Activated T-helper 1 cell treated with anti-CD3 and anti-CD28 coated beads, Interleukin-12 subunit alpha, Interleukin-12 subunit beta, Interleukin-2, Interleukin-4 antibody, amounts not matched to agents 30 ng/mL and 10 ng/mL and 1 ng/mL, durations not matched to agents 14 hours and 24 hours and 36 hours (primary cell): Measurements from ENCODE around the gene EPB41L1. TPM values are rescaled to one million over a fixed set of nuclear protein-coding genes. Genes with fewer than 3 reads are reported as not detected.

Source experiments
- DNase-seq: peaks from one replicate; pipeline ENCODE4 v3.0.0; 2021; ENCODE audit warnings: low spot score
- H3K27ac Mint-ChIP-seq: one replicate; pipeline ENCODE4 v1.8.0; 2021; ENCODE audit warnings: mild to moderate bottlenecking, mixed read lengths
- H3K27me3 Mint-ChIP-seq: one replicate; pipeline ENCODE4 v1.8.0; 2022; ENCODE audit warnings: mild to moderate bottlenecking, moderate library complexity, mixed read lengths; ENCODE audit not compliant: insufficient read depth
- H3K36me3 Mint-ChIP-seq: one replicate; pipeline ENCODE4 v1.8.0; 2021; ENCODE audit warnings: low read depth, mixed read lengths
- H3K4me1 Mint-ChIP-seq: one replicate; pipeline ENCODE4 v1.8.0; 2021; ENCODE audit warnings: low read depth, mixed read lengths
- H3K4me3 Mint-ChIP-seq: one replicate; pipeline ENCODE4 v1.8.0; 2021; ENCODE audit warnings: mild to moderate bottlenecking, moderate library complexity, mixed read lengths
- H3K9me3 Mint-ChIP-seq: one replicate; pipeline ENCODE4 v1.8.0; 2021; ENCODE audit warnings: mixed read lengths
- intact Hi-C: fragments of 100-400 bp; cut with micrococcal nuclease; formaldehyde crosslinking; loops from one replicate; pipeline ENCODE4 v1.15.1; 2024
- total RNA-seq: library from RNA; stranded (reverse); gene quantifications from 2 replicates; pipeline ENCODE4 v1.2.3, GENCODE V29; 2022

Gene EPB41L1
- total RNA-seq, 1 donor from 2014 or later, result 0.23 TPM

DNA sequence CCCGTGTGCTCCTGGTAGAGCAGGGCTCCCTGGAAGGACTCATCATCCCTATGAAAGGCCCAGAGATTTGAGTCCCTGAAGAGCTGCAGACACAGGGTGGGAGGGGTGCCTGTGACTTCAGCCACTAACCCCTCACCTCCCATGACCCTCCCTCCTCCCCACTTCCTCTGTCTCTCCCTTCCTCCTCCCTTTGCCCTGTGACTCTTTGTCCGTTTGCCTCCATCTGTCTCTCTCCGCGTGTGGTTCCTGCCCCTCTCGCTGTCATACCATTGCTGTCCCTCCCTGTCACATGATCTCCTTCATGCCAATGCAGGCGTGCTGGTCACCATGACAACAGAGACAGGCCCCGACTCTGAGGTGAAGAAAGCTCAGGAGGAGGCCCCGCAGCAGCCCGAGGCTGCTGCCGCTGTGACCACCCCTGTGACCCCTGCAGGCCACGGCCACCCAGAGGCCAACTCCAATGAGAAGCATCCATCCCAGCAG is 19.0 kb downstream of the EPB41L1 start:
- DNase-seq, result no peak
- peaks cover 4% of the 10 kb centered on the region for H3K27me3 Mint-ChIP-seq

DNA sequence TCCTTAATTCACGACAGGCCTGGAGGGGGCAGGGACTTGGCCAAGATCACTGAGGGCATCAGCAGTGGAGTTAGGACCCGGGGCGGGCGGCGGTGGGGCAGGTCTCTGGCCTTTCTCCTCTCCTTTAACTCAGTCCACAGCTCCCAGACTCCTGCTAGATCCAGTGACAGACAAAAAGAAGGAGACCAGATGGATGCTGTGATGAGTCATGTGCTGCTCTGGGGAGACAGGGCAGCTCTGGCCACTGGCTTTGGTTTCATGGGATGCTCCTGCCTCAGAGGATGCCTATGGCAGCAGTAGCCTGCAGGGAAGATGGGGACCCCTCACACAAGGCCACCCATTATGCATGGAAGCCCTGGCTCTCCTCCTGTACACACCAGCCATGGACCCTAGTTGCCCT is 20.5 kb downstream of the EPB41L1 start:
- intact Hi-C loops, result no loop called here
- Mint-ChIP-seq H3K4me1 (no peaks in the 10 kb centered on the region), H3K27ac (no peak overlapping the region), H3K36me3 (no peaks in the 10 kb centered on the region), H3K9me3 (no peaks in the 10 kb centered on the region), H3K4me3 (no peak overlapping the region), H3K27me3 (peaks cover 4% of the 10 kb centered on the region)
- DNase-seq, result no peak

More for the DNA sequence above, 19.0 kb downstream of the EPB41L1 start:
- intact Hi-C loops, result no loop called here
- no peaks in the 10 kb centered on the region for H3K4me1 Mint-ChIP-seq
- H3K9me3 Mint-ChIP-seq, result no peaks in the 10 kb centered on the region
- no peak overlapping the region for H3K27ac Mint-ChIP-seq
- H3K4me3 Mint-ChIP-seq, result no peak overlapping the region
- no peaks in the 10 kb centered on the region for H3K36me3 Mint-ChIP-seq

DNA sequence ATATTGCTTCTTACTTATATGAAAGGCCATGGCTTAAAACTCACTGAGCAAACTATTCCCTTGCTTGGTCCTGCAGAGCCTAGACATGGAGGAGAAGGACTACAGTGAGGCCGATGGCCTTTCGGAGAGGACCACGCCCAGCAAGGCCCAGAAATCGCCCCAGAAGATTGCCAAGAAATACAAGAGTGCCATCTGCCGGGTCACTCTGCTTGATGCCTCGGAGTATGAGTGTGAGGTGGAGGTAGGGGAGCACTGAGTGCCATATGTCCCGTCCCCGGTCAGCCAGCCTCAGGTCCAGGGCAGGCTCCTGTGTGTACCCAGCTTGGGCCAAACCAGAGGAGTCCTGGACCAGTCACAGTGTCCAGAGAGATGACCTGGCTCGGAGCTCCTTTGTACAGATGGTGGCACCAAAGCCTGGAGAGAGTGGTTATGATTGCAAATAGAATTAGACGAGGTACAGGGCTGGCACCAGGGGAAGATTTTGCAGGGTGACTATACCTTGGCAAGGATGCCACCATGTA is 21.0 kb downstream of the EPB41L1 start:
- Mint-ChIP-seq H3K4me3 (no peak overlapping the region), H3K27me3 (peaks cover 4% of the 10 kb centered on the region), H3K4me1 (no peaks in the 10 kb centered on the region), H3K36me3 (no peaks in the 10 kb centered on the region), H3K9me3 (no peaks in the 10 kb centered on the region), H3K27ac (no peak overlapping the region)
- intact Hi-C loops, result no loop called here
- no peak for DNase-seq

DNA sequence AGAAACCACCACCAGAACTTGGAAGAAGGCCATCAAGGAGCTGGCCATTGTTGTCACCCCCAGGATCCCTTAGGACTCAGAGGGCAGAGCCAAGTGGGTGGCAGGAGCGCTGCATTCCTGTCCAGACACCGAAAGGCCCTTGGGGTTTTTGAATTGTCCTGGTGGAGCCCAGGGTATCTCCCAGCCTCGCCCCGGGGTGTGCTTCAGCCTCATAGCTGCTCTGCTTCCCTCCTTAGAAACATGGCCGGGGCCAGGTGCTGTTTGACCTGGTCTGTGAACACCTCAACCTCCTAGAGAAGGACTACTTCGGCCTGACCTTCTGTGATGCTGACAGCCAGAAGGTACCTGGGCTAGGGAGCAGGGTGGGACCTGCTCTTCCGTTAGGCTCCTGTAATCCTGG is 23.2 kb downstream of the EPB41L1 start:
- H3K27ac Mint-ChIP-seq, result no peak overlapping the region
- no peaks in the 10 kb centered on the region for H3K4me1 Mint-ChIP-seq
- peaks cover 4% of the 10 kb centered on the region for H3K27me3 Mint-ChIP-seq
- no peak overlapping the region for H3K4me3 Mint-ChIP-seq
- intact Hi-C loops, result no loop called here
- H3K36me3 Mint-ChIP-seq, result no peaks in the 10 kb centered on the region
- no peak for DNase-seq
- H3K9me3 Mint-ChIP-seq, result no peaks in the 10 kb centered on the region

DNA sequence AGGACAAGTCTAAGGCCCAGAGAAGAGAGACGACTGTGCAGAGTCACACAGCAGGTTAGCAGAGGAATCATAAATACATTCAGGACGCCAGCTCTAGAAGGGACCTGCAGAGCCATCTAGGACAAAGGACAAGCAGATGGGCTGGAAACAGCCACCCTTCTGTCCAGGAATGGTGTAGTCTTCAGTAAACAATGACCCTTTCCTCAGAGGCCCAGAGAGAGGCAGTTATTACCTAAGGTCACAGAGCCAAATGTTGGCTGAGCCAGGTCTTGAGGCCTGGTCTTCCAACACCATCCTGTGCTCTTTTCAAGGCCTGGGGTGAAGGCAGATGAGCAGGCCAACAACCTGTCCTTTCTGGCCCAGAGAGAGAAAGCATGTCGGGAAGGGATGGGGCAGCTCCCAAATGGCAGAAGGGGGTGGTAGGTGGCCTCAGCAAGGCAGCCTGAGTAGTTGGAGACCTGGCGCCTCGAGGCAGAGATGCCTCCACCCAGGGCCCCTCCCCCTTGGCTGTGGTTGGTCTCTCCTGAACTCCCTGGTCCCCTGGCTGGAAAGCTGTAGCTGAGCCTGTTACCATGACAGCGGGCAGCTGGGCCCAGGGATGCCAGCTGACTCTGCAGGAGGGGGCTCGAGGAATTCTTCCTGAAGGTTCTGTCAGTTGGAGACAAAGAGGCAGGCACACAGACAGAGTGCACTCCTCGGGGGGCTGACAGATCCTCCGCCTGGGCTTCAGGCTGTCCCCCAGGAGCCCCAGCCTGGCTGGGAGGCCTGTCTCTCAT is 24.8 kb downstream of the EPB41L1 start:
- H3K36me3 Mint-ChIP-seq, result no peaks in the 10 kb centered on the region
- intact Hi-C loops, result no loop called here
- H3K27ac Mint-ChIP-seq, result no peak overlapping the region
- no peak for DNase-seq
- no peak overlapping the region for H3K4me3 Mint-ChIP-seq
- H3K9me3 Mint-ChIP-seq, result no peaks in the 10 kb centered on the region
- no peaks in the 10 kb centered on the region for H3K27me3 Mint-ChIP-seq
- H3K4me1 Mint-ChIP-seq, result no peaks in the 10 kb centered on the region

DNA sequence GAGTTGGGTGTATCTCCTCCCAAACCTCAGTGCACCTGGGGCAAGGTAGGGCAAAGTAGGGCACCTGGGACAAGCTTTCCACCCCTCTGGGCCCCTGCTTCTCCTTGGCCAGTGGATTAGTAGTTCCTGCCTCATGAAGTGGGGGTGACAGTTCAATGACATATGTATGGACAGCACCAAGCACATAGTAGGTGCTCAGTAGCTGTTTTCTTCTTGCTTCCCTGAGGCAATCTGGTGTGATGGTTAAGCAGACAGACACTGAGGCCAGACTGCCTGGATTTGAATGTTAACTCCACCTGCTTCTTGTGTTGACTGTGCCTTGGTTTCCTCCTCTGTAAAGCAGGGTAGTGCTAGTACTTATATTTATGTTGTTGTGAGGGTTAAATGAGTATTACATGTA is 25.8 kb downstream of the EPB41L1 start:
- H3K4me1 Mint-ChIP-seq, result no peaks in the 10 kb centered on the region
- H3K36me3 Mint-ChIP-seq, result no peaks in the 10 kb centered on the region
- H3K4me3 Mint-ChIP-seq, result no peak overlapping the region
- DNase-seq, result no peak
- H3K9me3 Mint-ChIP-seq, result no peaks in the 10 kb centered on the region
- no peaks in the 10 kb centered on the region for H3K27me3 Mint-ChIP-seq
- intact Hi-C loops, result no loop called here
- no peak overlapping the region for H3K27ac Mint-ChIP-seq

DNA sequence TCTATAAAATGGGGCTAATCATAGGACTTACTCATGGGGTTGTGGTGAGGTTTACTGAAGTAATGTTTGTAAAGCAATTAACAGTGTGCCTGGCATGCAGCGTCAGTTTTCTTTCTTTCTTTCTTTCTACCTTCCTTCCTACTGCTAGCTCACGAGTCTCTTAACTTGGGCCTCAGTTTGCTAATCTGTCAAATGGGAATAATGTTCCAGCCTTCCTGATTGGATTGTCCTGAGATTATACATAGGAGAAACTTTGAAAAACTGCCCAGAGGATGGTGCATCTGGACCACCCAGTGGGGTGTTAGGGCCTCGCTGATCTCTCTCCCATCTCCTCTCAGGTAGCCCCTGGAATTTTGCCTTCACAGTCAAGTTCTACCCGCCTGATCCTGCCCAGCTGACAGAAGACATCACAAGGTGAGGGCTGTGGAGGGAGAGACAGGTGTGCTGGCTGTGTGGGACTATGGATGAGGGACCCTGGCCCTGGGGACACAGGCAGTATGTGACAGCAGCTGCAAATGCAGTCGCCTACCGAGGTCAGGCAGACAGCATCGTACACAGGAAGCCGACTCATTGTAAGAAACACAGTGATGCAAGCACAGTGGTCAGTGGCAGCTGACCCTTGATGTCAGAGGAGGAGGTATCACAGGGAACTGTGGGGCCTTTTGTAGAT is 27.5 kb downstream of the EPB41L1 start:
- no peak overlapping the region for H3K27ac Mint-ChIP-seq
- H3K9me3 Mint-ChIP-seq, result no peaks in the 10 kb centered on the region
- DNase-seq, result no peak
- no peaks in the 10 kb centered on the region for H3K4me1 Mint-ChIP-seq
- H3K4me3 Mint-ChIP-seq, result no peak overlapping the region
- no peaks in the 10 kb centered on the region for H3K27me3 Mint-ChIP-seq
- intact Hi-C loops, result no loop called here
- no peaks in the 10 kb centered on the region for H3K36me3 Mint-ChIP-seq

DNA sequence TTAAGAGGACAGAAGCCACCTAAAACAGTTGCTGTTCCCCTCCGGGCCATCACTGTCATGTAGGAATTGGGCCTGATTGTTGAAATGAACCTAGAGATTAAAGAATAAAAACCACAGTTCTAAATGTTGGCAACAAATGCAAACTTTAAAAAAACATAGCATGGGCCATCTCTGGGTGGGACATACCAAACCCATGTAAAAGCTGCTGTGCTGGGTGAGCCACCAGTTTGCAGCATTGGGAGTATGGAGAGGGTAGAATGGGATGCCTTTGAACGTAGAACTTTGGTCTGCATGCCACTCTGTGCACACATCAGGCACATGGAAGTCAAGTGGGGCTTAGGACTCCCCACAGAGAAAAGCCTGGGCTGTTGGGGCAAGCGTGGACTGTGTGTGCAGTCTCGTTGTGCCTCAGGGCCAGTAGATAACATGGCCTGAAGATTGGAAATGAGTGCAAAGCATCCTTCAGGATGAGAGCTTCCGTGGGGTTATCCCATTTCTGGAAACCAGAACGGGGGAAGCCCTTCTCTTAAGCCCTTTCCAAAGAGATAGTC is 28.1 kb downstream of the EPB41L1 start:
- Mint-ChIP-seq H3K36me3 (no peaks in the 10 kb centered on the region), H3K9me3 (no peaks in the 10 kb centered on the region), H3K4me3 (no peak overlapping the region), H3K4me1 (no peaks in the 10 kb centered on the region), H3K27ac (no peak overlapping the region), H3K27me3 (no peaks in the 10 kb centered on the region)
- intact Hi-C loops, result no loop called here
- no peak for DNase-seq

DNA sequence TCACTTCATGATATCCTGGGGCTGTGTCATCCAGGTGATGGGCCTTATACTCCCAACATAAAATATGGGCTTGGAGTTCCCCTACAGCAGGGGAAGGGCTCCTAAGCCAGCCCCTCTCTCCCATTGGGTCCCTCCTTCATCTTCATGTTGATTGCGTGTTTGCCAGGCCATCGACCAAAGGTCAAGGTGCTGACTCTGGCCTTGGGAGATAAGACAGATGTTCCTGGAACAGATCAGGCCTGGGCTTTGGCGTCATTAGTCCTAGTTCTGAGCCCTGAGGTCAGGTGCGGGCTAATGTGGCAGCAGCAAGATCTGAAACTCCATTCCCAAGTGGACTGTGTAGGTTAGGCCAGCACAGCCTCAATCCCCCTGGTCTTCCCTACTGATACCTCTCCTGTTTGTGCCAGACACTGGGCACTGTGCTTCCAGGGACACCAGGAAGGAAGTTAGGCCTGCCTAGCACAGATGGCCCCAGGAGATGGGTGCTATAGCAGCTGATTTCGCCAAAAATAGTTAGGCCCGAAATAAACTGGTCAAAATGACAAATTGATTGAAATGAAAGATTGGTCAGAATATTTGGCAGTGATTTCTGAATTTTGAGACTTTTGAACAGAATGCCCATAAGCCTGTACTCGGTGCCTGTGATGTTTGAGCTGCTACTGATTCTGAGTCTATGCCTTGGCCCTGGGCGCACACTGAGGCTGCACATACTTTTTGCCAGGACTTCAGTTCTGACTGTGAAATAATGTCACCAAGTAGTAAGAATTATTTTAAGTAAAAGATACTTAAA is 28.8 kb downstream of the EPB41L1 start:
- Mint-ChIP-seq H3K27me3 (no peaks in the 10 kb centered on the region), H3K36me3 (no peaks in the 10 kb centered on the region), H3K9me3 (no peaks in the 10 kb centered on the region), H3K4me3 (no peak overlapping the region), H3K27ac (no peak overlapping the region), H3K4me1 (no peaks in the 10 kb centered on the region)
- intact Hi-C loops, result no loop called here
- DNase-seq, result no peak

DNA sequence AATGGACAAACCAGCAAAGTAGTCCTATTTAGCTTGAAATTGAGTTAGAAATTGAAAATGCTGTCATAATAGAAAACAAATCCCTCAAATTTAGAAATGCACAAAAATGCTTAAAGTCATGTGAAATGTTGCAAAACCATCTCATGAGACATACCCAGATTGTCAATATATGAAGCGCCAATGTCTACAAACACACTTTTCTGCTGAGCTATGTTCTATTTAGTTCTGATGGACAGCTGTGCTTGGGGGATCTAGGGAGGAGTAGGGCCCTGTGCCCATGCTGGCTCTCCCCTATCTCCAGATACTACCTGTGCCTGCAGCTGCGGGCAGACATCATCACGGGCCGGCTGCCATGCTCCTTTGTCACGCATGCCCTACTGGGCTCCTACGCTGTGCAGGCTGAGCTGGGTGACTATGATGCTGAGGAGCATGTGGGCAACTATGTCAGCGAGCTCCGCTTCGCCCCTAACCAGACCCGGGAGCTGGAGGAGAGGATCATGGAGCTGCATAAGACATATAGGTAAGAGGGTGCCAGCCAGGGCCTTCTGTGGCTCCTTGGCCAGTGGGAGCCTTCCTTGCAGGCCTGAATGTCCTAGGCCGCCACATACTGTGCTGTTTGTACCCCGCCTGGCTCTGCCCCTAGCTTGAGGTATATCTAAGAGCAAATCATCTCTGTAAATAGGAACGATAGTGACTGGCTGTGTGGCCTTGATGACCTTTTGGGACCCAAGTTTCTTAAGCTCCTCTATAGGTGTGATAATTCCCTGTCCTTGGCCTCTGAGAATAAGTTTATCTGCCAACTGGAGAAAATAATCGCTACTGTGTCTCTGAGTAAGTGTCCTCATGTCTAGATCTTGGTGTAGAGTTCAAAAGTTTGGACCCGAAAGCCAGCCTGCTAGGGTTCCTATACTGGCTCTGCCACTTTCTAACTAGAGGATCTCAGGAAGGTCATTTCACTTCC is 30.6 kb downstream of the EPB41L1 start:
- H3K27ac Mint-ChIP-seq, result no peak overlapping the region

DNA sequence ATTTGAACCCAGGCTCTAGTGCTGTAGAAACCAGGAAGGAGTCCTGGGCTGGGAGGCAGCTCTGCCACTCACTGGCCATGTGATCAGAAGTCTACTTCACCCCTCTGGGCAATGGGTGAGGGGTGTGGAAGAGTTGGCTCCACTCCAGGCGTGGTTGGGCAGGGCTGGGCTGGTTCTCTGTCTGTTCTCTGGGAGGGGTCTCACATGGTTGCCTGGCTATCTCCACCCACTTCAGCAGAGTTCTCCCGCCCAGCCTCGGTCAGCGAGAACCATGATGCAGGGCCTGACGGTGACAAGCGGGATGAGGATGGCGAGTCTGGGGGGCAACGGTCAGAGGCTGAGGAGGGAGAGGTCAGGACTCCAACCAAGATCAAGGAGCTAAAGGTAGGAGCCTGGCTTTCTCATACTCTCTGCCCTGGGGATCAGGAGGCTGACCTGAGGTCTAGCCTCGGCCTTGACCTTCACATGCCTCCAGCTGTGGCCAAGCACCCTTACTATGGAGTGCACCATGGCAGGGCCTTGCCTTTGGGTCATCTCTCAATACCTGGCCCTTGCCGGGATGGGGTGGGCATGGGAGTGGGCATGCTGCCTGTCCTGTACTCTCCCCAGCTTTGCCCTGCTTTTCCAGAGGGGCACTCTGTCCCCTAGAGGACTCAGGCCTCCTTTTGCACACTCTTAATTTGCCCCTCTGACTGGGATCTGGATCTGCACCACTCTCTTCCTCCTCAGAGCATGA is 39.6 kb downstream of the EPB41L1 start:
- Mint-ChIP-seq H3K27me3 (peaks cover 2% of the 10 kb centered on the region), H3K4me1 (no peaks in the 10 kb centered on the region), H3K4me3 (no peak overlapping the region), H3K36me3 (no peaks in the 10 kb centered on the region), H3K27ac (no peak overlapping the region), H3K9me3 (no peaks in the 10 kb centered on the region)
- DNase-seq, result no peak
- intact Hi-C loops, result no loop called here

More for the DNA sequence above, 30.6 kb downstream of the EPB41L1 start:
- no peaks in the 10 kb centered on the region for H3K27me3 Mint-ChIP-seq
- no peaks in the 10 kb centered on the region for H3K4me1 Mint-ChIP-seq
- intact Hi-C loops, result no loop called here
- H3K36me3 Mint-ChIP-seq, result no peaks in the 10 kb centered on the region
- no peak overlapping the region for H3K4me3 Mint-ChIP-seq
- DNase-seq, result no peak
- no peaks in the 10 kb centered on the region for H3K9me3 Mint-ChIP-seq
